K562 (cell line): Measurements from ENCODE around the gene OPHN1. TPM values are rescaled to one million over a fixed set of nuclear protein-coding genes. Genes with fewer than 3 reads are reported as not detected.

Experiments used
- ARNT ChIP-seq, 2 experiments: fragments of 450-650 bp; IDR thresholded peaks; 2 replicates each; pipeline ENCODE4 v1.6.1; 2016; ENCODE audit warnings: mild to moderate bottlenecking in 1 of 2
- CBFA2T2 ChIP-seq: fragments of 450-650 bp; conservative IDR thresholded peaks from 2 replicates; pipeline ENCODE4 v1.6.1; 2017; ENCODE audit warnings: mild to moderate bottlenecking
- DACH1 ChIP-seq: fragments of 450-650 bp; IDR thresholded peaks from 2 replicates; pipeline ENCODE4 v1.6.1; 2018; ENCODE audit not compliant: partially characterized antibody
- DPF2 ChIP-seq: fragments of 450-650 bp; IDR thresholded peaks from 2 replicates; pipeline ENCODE4 v1.6.1; 2016
- ETV6 ChIP-seq, 3 experiments: fragments of 150-350 bp in 1 of 3; sonication (generic) in 1 of 3; formaldehyde crosslinking in 1 of 3; IDR thresholded peaks; 2 replicates each; pipeline versions ENCODE4 v1.6.1 to v1.8.0; 2014 to 2022; ENCODE audit warnings: borderline replicate concordance in 2 of 3, low read depth in 2 of 3, antibody characterized with exemption in 1 of 3, low read length in 1 of 3, mild to moderate bottlenecking in 1 of 3, missing genetic modification reagents in 1 of 3
- JUNB ChIP-seq: fragments of 450-650 bp; formaldehyde crosslinking; conservative IDR thresholded peaks from 2 replicates; pipeline ENCODE4 v1.4.0; 2020; ENCODE audit warnings: mild to moderate bottlenecking
- NFE2L1 ChIP-seq: fragments of 450-650 bp; IDR thresholded peaks from 2 replicates; pipeline ENCODE4 v1.6.1; 2016; ENCODE audit warnings: missing genetic modification characterization, low read depth, mild to moderate bottlenecking, missing compliant biosample characterization, moderate library complexity, borderline replicate concordance
- NFXL1 ChIP-seq: fragments of 450-650 bp; formaldehyde crosslinking; IDR thresholded peaks from 2 replicates; pipeline ENCODE4 v1.4.0; 2021; ENCODE audit warnings: mild to moderate bottlenecking
- POLR2A ChIP-seq: fragments of 450-650 bp; conservative IDR thresholded peaks from 2 replicates; pipeline ENCODE4 v1.6.1; 2016
- POLR2AphosphoS5 ChIP-seq: IDR thresholded peaks from 2 replicates; pipeline ENCODE4 v1.6.1; 2011; ENCODE audit warnings: mild to moderate bottlenecking, low read depth, low read length, moderate library complexity; ENCODE audit not compliant: control insufficient read depth, insufficient read depth
- POLR3A ChIP-seq: IDR thresholded peaks from 2 replicates; pipeline ENCODE4 v1.6.1; 2011; ENCODE audit warnings: borderline replicate concordance, mild to moderate bottlenecking, moderate library complexity; ENCODE audit not compliant: insufficient read length, insufficient read depth; ENCODE audit errors: extremely low read depth
- RFX1 ChIP-seq: fragments of 450-650 bp; IDR thresholded peaks from 2 replicates; pipeline ENCODE4 v1.6.1; 2016; ENCODE audit warnings: mild to moderate bottlenecking, moderate library complexity
- SIN3B ChIP-seq: fragments of 450-650 bp; IDR thresholded peaks from 2 replicates; pipeline ENCODE4 v1.6.1; 2017; ENCODE audit warnings: low read depth, mild to moderate bottlenecking, moderate library complexity
- SMC3 ChIP-seq: conservative IDR thresholded peaks from 2 replicates; pipeline ENCODE4 v1.6.1; 2011; ENCODE audit warnings: low read depth, low read length, improper control_type of control experiment; ENCODE audit not compliant: insufficient read depth
- SP2 ChIP-seq: IDR thresholded peaks from 2 replicates; pipeline ENCODE4 v1.6.1; 2011; ENCODE audit warnings: mild to moderate bottlenecking, low read depth, low read length, moderate library complexity; ENCODE audit not compliant: poor library complexity, severe bottlenecking; ENCODE audit errors: extremely low read depth
- UBTF ChIP-seq, 2 experiments: IDR thresholded peaks; 2 replicates each; pipeline ENCODE4 v1.6.1; 2012; ENCODE audit warnings: improper control_type of control experiment in 2 of 2, low read depth in 2 of 2, low read length in 2 of 2, borderline replicate concordance in 1 of 2
- ZKSCAN8 ChIP-seq: fragments of 200-800 bp; sonication (Bioruptor generic); IDR thresholded peaks from 2 replicates; pipeline ENCODE4 v1.6.1; 2016; ENCODE audit warnings: missing genetic modification characterization, missing compliant biosample characterization
- ZNF146 ChIP-seq: IDR thresholded peaks from one replicate; pipeline ENCODE4 v1.6.1; 2018; ENCODE audit warnings: missing compliant biosample characterization; ENCODE audit not compliant: unreplicated experiment
- ZNF184 ChIP-seq: sonication (generic); formaldehyde crosslinking; IDR thresholded peaks from 2 replicates; pipeline ENCODE4 v1.5.0; 2020; ENCODE audit warnings: missing genetic modification reagents
- ZNF263 ChIP-seq: sonication (generic); formaldehyde crosslinking; IDR thresholded peaks from 2 replicates; pipeline ENCODE4 v1.8.0; 2022; ENCODE audit warnings: mild to moderate bottlenecking, missing genetic modification reagents, borderline replicate concordance
- ZNF436 ChIP-seq: fragments of 250-450, 450-650 bp; sonication (Bioruptor Pico); formaldehyde crosslinking; IDR thresholded peaks from 2 replicates; pipeline ENCODE4 v1.7.0; 2020; ENCODE audit warnings: mild to moderate bottlenecking
- ZNF445 ChIP-seq: fragments of 250-450 bp; sonication (Bioruptor Pico); IDR thresholded peaks from 2 replicates; pipeline ENCODE4 v1.4.0; 2020; ENCODE audit warnings: low read depth, mild to moderate bottlenecking, moderate library complexity
- ZNF561 ChIP-seq: fragments of 450-650 bp; formaldehyde crosslinking; conservative IDR thresholded peaks from 2 replicates; pipeline ENCODE4 v1.4.0; 2020; ENCODE audit warnings: mild to moderate bottlenecking, moderate library complexity
- polyA plus RNA-seq, 8 experiments: library from polyadenylated mRNA; depleted of rRNA in 4 of 8; stranded (reverse) in 5 of 8; unstranded in 3 of 8; fragments of >200 nt; fragmentation: Nextera tagmentation in 2 of 8; fragmentation: Illumina TruSeq in 1 of 8; extraction: Ambion mirVana in 2 of 8; extraction: Trizol in 1 of 8; gene quantifications; 2 replicates each; pipeline versions ENCODE4 v1.2.1 to v1.2.3, GENCODE V29; 2011 to 2014; ENCODE audit warnings: inconsistent platforms in 1 of 8, missing spikeins in 1 of 8
- total RNA-seq, 7 experiments: library from RNA; depleted of rRNA in 6 of 7; stranded (reverse); fragments of >200 nt in 6 of 7; fragmentation: Illumina TruSeq in 2 of 7; extraction: Trizol in 2 of 7; gene quantifications; 2 replicates each; pipeline versions ENCODE4 v1.2.1 to v1.2.3, GENCODE V29; 2011 to 2021; ENCODE audit warnings: low replicate concordance in 1 of 7
- TF ChIP-seq, protein P1 (sequence below): sonication (generic); formaldehyde crosslinking; IDR thresholded peaks from 2 replicates; pipeline ENCODE4 v1.8.0; 2022; ENCODE audit warnings: mild to moderate bottlenecking, missing genetic modification reagents

Gene OPHN1
- total and polyA plus RNA-seq, 9 of the 15 experiments (the other 6 are each of a cell fraction or from before 2014, with no cell fraction given): 0.28 to 1.8 (median 1.0) TPM

- no peak for TF ChIP-seq ZNF263
- no peak for TF ChIP-seq ZNF445 (CRISPR knock-in tag)
- no peak for TF ChIP-seq SP2
- no peak for TF ChIP-seq SMC3
- TF ChIP-seq ZNF146 (CRISPR knock-in tag): no peak
- TF ChIP-seq POLR2A: no peak; the same call in 1 of the 2 replicates
- TF ChIP-seq NFE2L1 (tag): no peak
- no peak for TF ChIP-seq ETV6 (IDR thresholded peaks at IDR 0.05; ENCODE audit: borderline replicate concordance in 1 of 2, low read depth in 2 of 2, low read length in 1 of 2)
- TF ChIP-seq ETV6 (CRISPR knock-in tag; IDR thresholded peaks at IDR 0.05; ENCODE audit: borderline replicate concordance): no peak
- TF ChIP-seq, protein P1, sequence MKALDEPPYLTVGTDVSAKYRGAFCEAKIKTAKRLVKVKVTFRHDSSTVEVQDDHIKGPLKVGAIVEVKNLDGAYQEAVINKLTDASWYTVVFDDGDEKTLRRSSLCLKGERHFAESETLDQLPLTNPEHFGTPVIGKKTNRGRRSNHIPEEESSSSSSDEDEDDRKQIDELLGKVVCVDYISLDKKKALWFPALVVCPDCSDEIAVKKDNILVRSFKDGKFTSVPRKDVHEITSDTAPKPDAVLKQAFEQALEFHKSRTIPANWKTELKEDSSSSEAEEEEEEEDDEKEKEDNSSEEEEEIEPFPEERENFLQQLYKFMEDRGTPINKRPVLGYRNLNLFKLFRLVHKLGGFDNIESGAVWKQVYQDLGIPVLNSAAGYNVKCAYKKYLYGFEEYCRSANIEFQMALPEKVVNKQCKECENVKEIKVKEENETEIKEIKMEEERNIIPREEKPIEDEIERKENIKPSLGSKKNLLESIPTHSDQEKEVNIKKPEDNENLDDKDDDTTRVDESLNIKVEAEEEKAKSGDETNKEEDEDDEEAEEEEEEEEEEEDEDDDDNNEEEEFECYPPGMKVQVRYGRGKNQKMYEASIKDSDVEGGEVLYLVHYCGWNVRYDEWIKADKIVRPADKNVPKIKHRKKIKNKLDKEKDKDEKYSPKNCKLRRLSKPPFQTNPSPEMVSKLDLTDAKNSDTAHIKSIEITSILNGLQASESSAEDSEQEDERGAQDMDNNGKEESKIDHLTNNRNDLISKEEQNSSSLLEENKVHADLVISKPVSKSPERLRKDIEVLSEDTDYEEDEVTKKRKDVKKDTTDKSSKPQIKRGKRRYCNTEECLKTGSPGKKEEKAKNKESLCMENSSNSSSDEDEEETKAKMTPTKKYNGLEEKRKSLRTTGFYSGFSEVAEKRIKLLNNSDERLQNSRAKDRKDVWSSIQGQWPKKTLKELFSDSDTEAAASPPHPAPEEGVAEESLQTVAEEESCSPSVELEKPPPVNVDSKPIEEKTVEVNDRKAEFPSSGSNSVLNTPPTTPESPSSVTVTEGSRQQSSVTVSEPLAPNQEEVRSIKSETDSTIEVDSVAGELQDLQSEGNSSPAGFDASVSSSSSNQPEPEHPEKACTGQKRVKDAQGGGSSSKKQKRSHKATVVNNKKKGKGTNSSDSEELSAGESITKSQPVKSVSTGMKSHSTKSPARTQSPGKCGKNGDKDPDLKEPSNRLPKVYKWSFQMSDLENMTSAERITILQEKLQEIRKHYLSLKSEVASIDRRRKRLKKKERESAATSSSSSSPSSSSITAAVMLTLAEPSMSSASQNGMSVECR: no peak
- TF ChIP-seq POLR2AphosphoS5: peak; percentile 57; the same call in 1 of the 2 replicates
- TF ChIP-seq SIN3B: no peak
- no peak for TF ChIP-seq ZNF184 (CRISPR knock-in tag)
- TF ChIP-seq POLR3A: no peak
- TF ChIP-seq NFXL1 (CRISPR knock-in tag): no peak
- TF ChIP-seq ZNF436 (CRISPR knock-in tag): no peak
- TF ChIP-seq DPF2: peak; percentile 84
- no peak for TF ChIP-seq ZNF561
- TF ChIP-seq ZKSCAN8: no peak
- TF ChIP-seq RFX1: no peak
- no peak for TF ChIP-seq ARNT (IDR thresholded peaks at IDR 0.05)
- TF ChIP-seq CBFA2T2: peak; percentile 76
- TF ChIP-seq UBTF (IDR thresholded peaks at IDR 0.05; ENCODE audit: borderline replicate concordance in 1 of 2, low read depth in 2 of 2, low read length in 2 of 2): no peak
- peak; percentile 57 for TF ChIP-seq DACH1
- no peak for TF ChIP-seq JUNB (CRISPR knock-in tag)
These were observed 5.3 kb upstream of the OPHN1 start (continued) for GRCh38 chrX:68438575-68438974.
